ENCODE measurements around the gene SLC26A1.

- TF ChIP-seq ZNF3 (CRISPR knock-in tag; IDR thresholded peaks at IDR 0.05) (no peak), POLR2AphosphoS2 (IDR thresholded peaks at IDR 0.05; ENCODE audit: low read depth, low read length) (no peak), MYC (CRISPR knock-in tag; IDR thresholded peaks at IDR 0.05; ENCODE audit: borderline replicate concordance) (no peak), RERE (CRISPR knock-in tag; IDR thresholded peaks at IDR 0.05; ENCODE audit: low read depth) (no peak), RFX5 (IDR thresholded peaks at IDR 0.05; ENCODE audit: low read depth, low read length) (no peak), ZNF816 (CRISPR knock-in tag; IDR thresholded peaks at IDR 0.05; ENCODE audit: borderline replicate concordance) (no peak), SMAD3 (CRISPR knock-in tag; IDR thresholded peaks at IDR 0.05) (no peak), ZNF230 (CRISPR knock-in tag; IDR thresholded peaks at IDR 0.05) (no peak), ZNF274 (CRISPR knock-in tag; IDR thresholded peaks at IDR 0.05) (no peak), HMGA1 (CRISPR knock-in tag; conservative IDR thresholded peaks at IDR 0.05) (no peak), CTCF (CRISPR knock-in tag; IDR thresholded peaks at IDR 0.05) (no peak), MAX (IDR thresholded peaks at IDR 0.05) (no peak)
- TF ChIP-seq, protein P1, sequence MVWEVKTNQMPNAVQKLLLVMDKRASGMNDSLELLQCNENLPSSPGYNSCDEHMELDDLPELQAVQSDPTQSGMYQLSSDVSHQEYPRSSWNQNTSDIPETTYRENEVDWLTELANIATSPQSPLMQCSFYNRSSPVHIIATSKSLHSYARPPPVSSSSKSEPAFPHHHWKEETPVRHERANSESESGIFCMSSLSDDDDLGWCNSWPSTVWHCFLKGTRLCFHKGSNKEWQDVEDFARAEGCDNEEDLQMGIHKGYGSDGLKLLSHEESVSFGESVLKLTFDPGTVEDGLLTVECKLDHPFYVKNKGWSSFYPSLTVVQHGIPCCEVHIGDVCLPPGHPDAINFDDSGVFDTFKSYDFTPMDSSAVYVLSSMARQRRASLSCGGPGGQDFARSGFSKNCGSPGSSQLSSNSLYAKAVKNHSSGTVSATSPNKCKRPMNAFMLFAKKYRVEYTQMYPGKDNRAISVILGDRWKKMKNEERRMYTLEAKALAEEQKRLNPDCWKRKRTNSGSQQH (CRISPR knock-in tag; IDR thresholded peaks at IDR 0.05; ENCODE audit: low read depth), result no peak
Measured at GRCh38 chr4:1021386-1022050, 28.3 kb upstream of the SLC26A1 start.

Measured in HepG2 (cell line).